Posterior vena cava (tissue), 2 donors: ENCODE results near the gene ITGAE. TPM values are rescaled to one million over a fixed set of nuclear protein-coding genes. Genes with fewer than 3 reads are reported as not detected.
"Not testable (repeated sequence)": the region's sequence is repeated elsewhere in the genome, so short reads cannot be mapped to it uniquely, and the experiment has no call there.

Source experiments
- DNase-seq: peaks from one replicate; pipeline ENCODE4 v3.0.0-alpha.2; 2020; ENCODE audit warnings: low spot score
- intact Hi-C, 2 donors: fragments of 100-400 bp; cut with DNase I; formaldehyde crosslinking; loops; one replicate each; pipeline versions ENCODE4 v1.14.1 to v1.14.2; 2022 to 2023
- total RNA-seq, 2 donors: library from RNA; stranded (reverse); fragmentation: NEBNext Ultra II Directional; extraction: Animal tissue kit (Norgen Biotek cat#: 25700); gene quantifications; one replicate each; pipeline ENCODE4 v1.2.1, GENCODE V29; 2021
- donor health status: DM: yes; HTN: yes; CAD: no.
- donor health status: DM: yes; HTN: yes; CAD: no.

The ITGAE gene
- total RNA-seq, 2 donors from 2014 or later = 18.2 to 25.6 TPM

GRCh38 chr17:3801347-3801746 is 359 bp upstream of the ITGAE start:
- intact Hi-C loops = no loop called here
- no peak for DNase-seq

- intact Hi-C loops = loop anchor here in 1 of 2 donors (10.0 kb wide), 1 partner anchor 65 kb away; no protein-coding TSS in a partner anchor
- DNase-seq = no peak
These were observed 1.6 kb downstream of the ITGAE start for GRCh38 chr17:3799181-3799945.

- peak; percentile 44 for DNase-seq
- intact Hi-C loops = loop anchor here in 1 of 2 donors (10.0 kb wide), 1 partner anchor 64 kb away; no protein-coding TSS in a partner anchor
These were observed 2.5 kb downstream of the ITGAE start for GRCh38 chr17:3798273-3799180.

GRCh38 chr17:3796822-3797170 is 4.2 kb downstream of the ITGAE start:
- intact Hi-C loops = loop anchor here in 1 of 2 donors (10.0 kb wide), 1 partner anchor 62 kb away; no protein-coding TSS in a partner anchor
- no peak for DNase-seq

- DNase-seq = no peak
- intact Hi-C loops = loop anchor here in 1 of 2 donors (10.0 kb wide), 1 partner anchor 61 kb away; no protein-coding TSS in a partner anchor
These were observed 4.7 kb downstream of the ITGAE start for GRCh38 chr17:3796110-3796821.

- DNase-seq = no peak
- intact Hi-C loops = loop anchor here in 1 of 2 donors (10.0 kb wide), 1 partner anchor 61 kb away; no protein-coding TSS in a partner anchor
These were observed 5.4 kb downstream of the ITGAE start for GRCh38 chr17:3795390-3796102.

- intact Hi-C loops = loop anchor here in 1 of 2 donors (10.0 kb wide), 1 partner anchor 60 kb away; no protein-coding TSS in a partner anchor
- no peak for DNase-seq
These were observed 6.2 kb downstream of the ITGAE start for GRCh38 chr17:3794557-3795389.

- intact Hi-C loops = loop anchor here in 1 of 2 donors (10.0 kb wide), 1 partner anchor 59 kb away; no protein-coding TSS in a partner anchor
- DNase-seq = not testable (repeated sequence)
These were observed 6.8 kb downstream of the ITGAE start for GRCh38 chr17:3794152-3794551.

- DNase-seq = not testable (repeated sequence)
- intact Hi-C loops = loop anchor here in 1 of 2 donors (10.0 kb wide), 1 partner anchor 58 kb away; no protein-coding TSS in a partner anchor
These were observed 7.7 kb downstream of the ITGAE start for GRCh38 chr17:3793258-3793657.

GRCh38 chr17:3792481-3792880 is 8.5 kb downstream of the ITGAE start:
- no peak for DNase-seq
- intact Hi-C loops = loop anchor here in 1 of 2 donors (10.0 kb wide), 1 partner anchor 58 kb away; no protein-coding TSS in a partner anchor

GRCh38 chr17:3788200-3788599 is 12.8 kb downstream of the ITGAE start:
- intact Hi-C loops = no loop called here
- DNase-seq = no peak

- DNase-seq, intact Hi-C loops: not testable (repeated sequence)
These were observed 15.7 kb downstream of the ITGAE start for GRCh38 chr17:3785323-3785722.

GRCh38 chr17:3782751-3783150 is 18.2 kb downstream of the ITGAE start:
- no peak for DNase-seq
- intact Hi-C loops = no loop called here

- DNase-seq = no peak
- intact Hi-C loops = no loop called here
These were observed 20.0 kb downstream of the ITGAE start for GRCh38 chr17:3780986-3781385.

- DNase-seq = no peak
- intact Hi-C loops = no loop called here
These were observed 23.4 kb downstream of the ITGAE start for GRCh38 chr17:3777366-3778120.

- intact Hi-C loops = no loop called here
- DNase-seq = no peak
These were observed 27.0 kb downstream of the ITGAE start for GRCh38 chr17:3773966-3774365.

GRCh38 chr17:3773511-3773910 is 27.5 kb downstream of the ITGAE start:
- no peak for DNase-seq

More at GRCh38 chr17:3773511-3773910, 27.5 kb downstream of the ITGAE start:
- intact Hi-C loops = no loop called here
